Neuronal stem cell (in vitro differentiated cells): ENCODE measurements around the gene MEF2C.
A peak's percentile ranks its signal among the peaks of the same experiment; 100 is the strongest.

Source experiments
- DNase-seq: peaks from one replicate; pipeline ENCODE4 v3.0.0-alpha.2; 2013; ENCODE audit warnings: low spot score
- H2AFZ ChIP-seq: one replicate; pipeline ENCODE4 v1.6.1; 2013; ENCODE audit warnings: mild to moderate bottlenecking, low read length, inconsistent platforms
- H2AK5ac ChIP-seq: 2 replicates; pipeline ENCODE4 v1.6.1; 2013; ENCODE audit warnings: low read depth, mild to moderate bottlenecking, inconsistent platforms, low read length, moderate library complexity, mixed read lengths
- H2BK120ac ChIP-seq: 2 replicates; pipeline ENCODE4 v1.6.1; 2013; ENCODE audit warnings: low read depth, mild to moderate bottlenecking, inconsistent platforms, low read length, moderate library complexity, mixed read lengths
- H2BK12ac ChIP-seq: one replicate; pipeline ENCODE4 v1.6.1; 2013; ENCODE audit warnings: low read length, inconsistent platforms
- H2BK15ac ChIP-seq: 2 replicates; pipeline ENCODE4 v1.6.1; 2013; ENCODE audit warnings: mild to moderate bottlenecking, low read length, inconsistent platforms, mixed read lengths
- H2BK5ac ChIP-seq: one replicate; pipeline ENCODE4 v1.6.1; 2013; ENCODE audit warnings: inconsistent platforms, mild to moderate bottlenecking, low read length, moderate library complexity
- H3K14ac ChIP-seq: one replicate; pipeline ENCODE4 v1.6.1; 2013; ENCODE audit warnings: low read length, inconsistent platforms
- H3K18ac ChIP-seq: 2 replicates; pipeline ENCODE4 v1.6.1; 2013; ENCODE audit warnings: low read length, inconsistent platforms
- H3K23ac ChIP-seq: 2 replicates; pipeline ENCODE4 v1.6.1; 2013; ENCODE audit warnings: low read depth, mild to moderate bottlenecking, mixed read lengths, low read length, inconsistent platforms; ENCODE audit not compliant: poor library complexity
- H3K27ac ChIP-seq: replicated peaks from 3 replicates; pipeline ENCODE4 v1.5.1; 2013; ENCODE audit warnings: low read length, inconsistent platforms
- H3K27me3 ChIP-seq, 3 experiments: 2 replicates each; pipeline ENCODE4 v1.6.1; 2013; ENCODE audit warnings: low read length in 3 of 3, mild to moderate bottlenecking in 2 of 3, inconsistent platforms in 1 of 3, low read depth in 1 of 3, mixed read lengths in 1 of 3, moderate library complexity in 1 of 3; ENCODE audit not compliant: control insufficient read depth in 3 of 3, insufficient read depth in 3 of 3
- H3K36me3 ChIP-seq, 2 donors: replicated peaks in 1 of 2; 2 replicates each; pipeline ENCODE4 v1.6.1; 2013; ENCODE audit warnings: low read length in 2 of 2; ENCODE audit not compliant: control insufficient read depth in 2 of 2, insufficient read depth in 2 of 2
- H3K4ac ChIP-seq: 2 replicates; pipeline ENCODE4 v1.6.1; 2013; ENCODE audit warnings: inconsistent platforms, mild to moderate bottlenecking, low read length, moderate library complexity
- H3K4me1 ChIP-seq, 2 donors: 1 replicate in 1 of 2; 2 replicates in 1 of 2; pipeline ENCODE4 v1.6.1; 2013; ENCODE audit warnings: low read length in 2 of 2, low read depth in 1 of 2; ENCODE audit not compliant: control insufficient read depth in 2 of 2, insufficient read depth in 1 of 2
- H3K4me2 ChIP-seq: one replicate; pipeline ENCODE4 v1.6.1; 2013; ENCODE audit warnings: mild to moderate bottlenecking, low read length, inconsistent platforms; ENCODE audit not compliant: insufficient read depth, poor library complexity, severe bottlenecking
- H3K4me3 ChIP-seq, 2 donors: 2 replicates each; pipeline ENCODE4 v1.5.1; 2013; ENCODE audit warnings: low read length in 2 of 2, mild to moderate bottlenecking in 2 of 2, inconsistent platforms in 1 of 2, moderate library complexity in 1 of 2
- H3K79me1 ChIP-seq: one replicate; pipeline ENCODE4 v1.6.1; 2013; ENCODE audit warnings: low read depth, mild to moderate bottlenecking, inconsistent platforms, low read length, moderate library complexity
- H3K9ac ChIP-seq: one replicate; pipeline ENCODE4 v1.6.1; 2013; ENCODE audit warnings: mild to moderate bottlenecking, low read depth, low read length, inconsistent platforms; ENCODE audit not compliant: poor library complexity
- H3K9me3 ChIP-seq, 2 donors: replicated peaks in 1 of 2; 2 replicates each; pipeline versions ENCODE3 to v1.6.1; 2013; ENCODE audit warnings: low read length in 2 of 2, mild to moderate bottlenecking in 2 of 2, inconsistent platforms in 1 of 2, low read depth in 1 of 2, mixed read lengths in 1 of 2, moderate library complexity in 1 of 2; ENCODE audit not compliant: control insufficient read depth in 2 of 2, insufficient read depth in 1 of 2
- H4K8ac ChIP-seq: one replicate; pipeline ENCODE4 v1.6.1; 2013; ENCODE audit warnings: low read depth, mild to moderate bottlenecking, inconsistent platforms, low read length, moderate library complexity
- H4K91ac ChIP-seq: one replicate; pipeline ENCODE4 v1.6.1; 2013; ENCODE audit warnings: low read length, low read depth, mild to moderate bottlenecking, inconsistent platforms; ENCODE audit not compliant: poor library complexity
- WGBS, 2 donors: extraction: QIAGEN DNeasy Blood & Tissue Kit; methylation state at CpG; one replicate each; pipeline ENCODE4 v1.1.7; 2013; ENCODE audit warnings: missing lambda C conversion rate in 2 of 2, mixed read lengths in 1 of 2; ENCODE audit not compliant: insufficient read length in 2 of 2, insufficient replicate concordance in 1 of 2; ENCODE audit errors: extremely low coverage in 2 of 2; 5-methylcytosine and 5-hydroxymethylcytosine counted together

The MEF2C gene

GRCh38 chr5:88792144-88792840 lies 90.7 kb downstream of the MEF2C start:
- Histone ChIP-seq H3K18ac (no peak overlapping the region), H2BK12ac (no peak overlapping the region), H3K9ac (no peak overlapping the region), H3K4me3 (no peak overlapping the region), H3K14ac (no peak overlapping the region), H4K8ac (no peak overlapping the region), H3K4me2 (no peak overlapping the region), H3K23ac (no peak overlapping the region), H2BK5ac (no peak overlapping the region), H3K27me3 (peaks cover 0 to 3% (median 0%) of the 10 kb centered on the region in 3 experiments), H3K9me3 (no peaks in the 10 kb centered on the region), H3K36me3 (no peaks in the 10 kb centered on the region), H3K4ac (no peak overlapping the region), H4K91ac (no peak overlapping the region), H2AFZ (no peak overlapping the region), H2AK5ac (no peak overlapping the region), H2BK15ac (no peak overlapping the region), H3K79me1 (no peaks in the 10 kb centered on the region), H3K27ac (no peak overlapping the region), H3K4me1 (no peaks in the 10 kb centered on the region), H2BK120ac (no peak overlapping the region)
- WGBS, 2 donors = no CpG with 5 or more reads among the region's 2 CpGs
- no peak for DNase-seq

- H3K9me3 ChIP-seq = no peaks in the 10 kb centered on the region
- H3K14ac ChIP-seq = no peak overlapping the region
- no peak overlapping the region for H3K4me3 ChIP-seq
- no peak overlapping the region for H2BK12ac ChIP-seq
- peaks cover 7 to 19% of the 10 kb centered on the region in 2 donors for H3K4me1 ChIP-seq
- H3K27ac ChIP-seq = no peak overlapping the region
- H2BK5ac ChIP-seq = no peak overlapping the region
- no peak overlapping the region for H3K4ac ChIP-seq
- no peak overlapping the region for H2BK15ac ChIP-seq
- H4K8ac ChIP-seq = no peak overlapping the region
- no peak overlapping the region for H4K91ac ChIP-seq
- no peak overlapping the region for H3K18ac ChIP-seq
- H2BK120ac ChIP-seq = no peak overlapping the region
- H3K23ac ChIP-seq = no peak overlapping the region
- no peaks in the 10 kb centered on the region for H3K79me1 ChIP-seq
- H3K4me2 ChIP-seq = no peak overlapping the region
- DNase-seq = no peak
- H3K27me3 ChIP-seq = peaks cover 0 to 3% (median 0%) of the 10 kb centered on the region in 3 experiments
- no peak overlapping the region for H2AFZ ChIP-seq
- no peak overlapping the region for H2AK5ac ChIP-seq
- no peaks in the 10 kb centered on the region for H3K36me3 ChIP-seq
- no peak overlapping the region for H3K9ac ChIP-seq
- WGBS, 2 donors = no CpG with 5 or more reads among the region's 3 CpGs
Measured at GRCh38 chr5:88787856-88788255, 95.1 kb downstream of the MEF2C start.

- Histone ChIP-seq H3K4me3 (no peak overlapping the region), H3K27ac (no peak overlapping the region)
- WGBS, 2 donors = no CpG with 5 or more reads among the region's 2 CpGs
Measured at GRCh38 chr5:88786789-88787188, 96.2 kb downstream of the MEF2C start.

GRCh38 chr5:88785746-88786565 lies 97.0 kb downstream of the MEF2C start:
- H4K8ac ChIP-seq = no peak overlapping the region
- H3K9me3 ChIP-seq = no peaks in the 10 kb centered on the region
- peak overlapping the region; percentile 59 for H2AFZ ChIP-seq
- H2BK120ac ChIP-seq = no peak overlapping the region
- H2AK5ac ChIP-seq = no peak overlapping the region
- H3K4me3 ChIP-seq = no peak overlapping the region
- DNase-seq = no peak
- H3K23ac ChIP-seq = no peak overlapping the region
- no peaks in the 10 kb centered on the region for H3K36me3 ChIP-seq
- H3K27me3 ChIP-seq = peaks cover 0 to 3% (median 0%) of the 10 kb centered on the region in 3 experiments
- H2BK15ac ChIP-seq = no peak overlapping the region
- no peak overlapping the region for H4K91ac ChIP-seq
- no peak overlapping the region for H3K9ac ChIP-seq
- H3K4ac ChIP-seq = no peak overlapping the region
- no peak overlapping the region for H2BK12ac ChIP-seq
- H3K4me2 ChIP-seq = no peak overlapping the region
- no peak overlapping the region for H2BK5ac ChIP-seq
- no peak overlapping the region for H3K14ac ChIP-seq
- no peaks in the 10 kb centered on the region for H3K79me1 ChIP-seq
- H3K18ac ChIP-seq = no peak overlapping the region
- H3K27ac ChIP-seq = peak overlapping the region; percentile 27
- no CpG with 5 or more reads among the region's 7 CpGs for WGBS, 2 donors
- peaks cover 7 to 19% of the 10 kb centered on the region in 2 donors for H3K4me1 ChIP-seq

More at GRCh38 chr5:88786789-88787188, 96.2 kb downstream of the MEF2C start:
- Histone ChIP-seq H4K8ac (no peak overlapping the region), H3K9me3 (no peaks in the 10 kb centered on the region), H3K79me1 (no peaks in the 10 kb centered on the region), H3K36me3 (no peaks in the 10 kb centered on the region), H3K4ac (no peak overlapping the region), H2BK120ac (no peak overlapping the region), H3K14ac (no peak overlapping the region), H2BK12ac (no peak overlapping the region), H2BK15ac (no peak overlapping the region), H2AK5ac (no peak overlapping the region), H3K4me1 (peaks cover 7 to 19% of the 10 kb centered on the region in 2 donors), H3K18ac (no peak overlapping the region), H3K9ac (no peak overlapping the region), H3K23ac (no peak overlapping the region), H2BK5ac (no peak overlapping the region), H3K27me3 (peaks cover 0 to 3% (median 0%) of the 10 kb centered on the region in 3 experiments), H4K91ac (no peak overlapping the region), H2AFZ (no peak overlapping the region), H3K4me2 (no peak overlapping the region)
- DNase-seq = no peak
